Tibial artery (tissue), 4 donors: Measurements from ENCODE around the gene ABCG1.

Experiments
- DNase-seq, 2 donors: peaks; one replicate each; pipeline ENCODE4 v3.0.0-alpha.2; 2019
- H3K27ac ChIP-seq, 2 donors: fragments of 200-600 bp; sonication (generic) in 1 of 2; 1 replicate in 1 of 2; 2 replicates in 1 of 2; pipeline ENCODE4 v1.5.1; 2018 to 2019; ENCODE audit warnings: mild to moderate bottlenecking in 1 of 2
- H3K27me3 ChIP-seq, 2 donors: fragments of 200-600 bp; sonication (generic) in 1 of 2; one replicate each; pipeline versions ENCODE4 v1.5.1 to v1.6.0; 2016 to 2019
- H3K36me3 ChIP-seq, 3 donors: fragments of 200-600 bp; sonication (generic) in 2 of 3; one replicate each; pipeline ENCODE4 v1.5.1; 2016 to 2019; ENCODE audit warnings: mild to moderate bottlenecking in 2 of 3
- H3K4me1 ChIP-seq, 4 donors: fragments of 200-600 bp; sonication (generic) in 2 of 4; 1 replicate in 3 of 4; 2 replicates in 1 of 4; pipeline ENCODE4 v1.5.1; 2016 to 2019
- H3K4me3 ChIP-seq, 2 donors: fragments of 200-600 bp; sonication (generic) in 1 of 2; 1 replicate in 1 of 2; 2 replicates in 1 of 2; pipeline ENCODE4 v1.5.1; 2018 to 2019; ENCODE audit warnings: mild to moderate bottlenecking in 2 of 2
- H3K9me3 ChIP-seq, 3 donors: fragments of 200-600 bp; sonication (generic) in 1 of 3; one replicate each; pipeline ENCODE4 v1.5.1; 2016 to 2019
- CTCF ChIP-seq, 2 experiments: fragments of 200-600 bp in 1 of 2; fragments of 450-650 bp in 1 of 2; IDR thresholded peaks; one replicate each; pipeline ENCODE4 v1.5.1; 2017 to 2019; ENCODE audit warnings: antibody characterized with exemption in 2 of 2, mild to moderate bottlenecking in 1 of 2, moderate library complexity in 1 of 2
- intact Hi-C: fragments of 100-400 bp; cut with DNase I; formaldehyde crosslinking; loops from one replicate; pipeline ENCODE4 v1.15.0; 2023; ENCODE audit warnings: low total_unique reads

The ABCG1 gene

DNA sequence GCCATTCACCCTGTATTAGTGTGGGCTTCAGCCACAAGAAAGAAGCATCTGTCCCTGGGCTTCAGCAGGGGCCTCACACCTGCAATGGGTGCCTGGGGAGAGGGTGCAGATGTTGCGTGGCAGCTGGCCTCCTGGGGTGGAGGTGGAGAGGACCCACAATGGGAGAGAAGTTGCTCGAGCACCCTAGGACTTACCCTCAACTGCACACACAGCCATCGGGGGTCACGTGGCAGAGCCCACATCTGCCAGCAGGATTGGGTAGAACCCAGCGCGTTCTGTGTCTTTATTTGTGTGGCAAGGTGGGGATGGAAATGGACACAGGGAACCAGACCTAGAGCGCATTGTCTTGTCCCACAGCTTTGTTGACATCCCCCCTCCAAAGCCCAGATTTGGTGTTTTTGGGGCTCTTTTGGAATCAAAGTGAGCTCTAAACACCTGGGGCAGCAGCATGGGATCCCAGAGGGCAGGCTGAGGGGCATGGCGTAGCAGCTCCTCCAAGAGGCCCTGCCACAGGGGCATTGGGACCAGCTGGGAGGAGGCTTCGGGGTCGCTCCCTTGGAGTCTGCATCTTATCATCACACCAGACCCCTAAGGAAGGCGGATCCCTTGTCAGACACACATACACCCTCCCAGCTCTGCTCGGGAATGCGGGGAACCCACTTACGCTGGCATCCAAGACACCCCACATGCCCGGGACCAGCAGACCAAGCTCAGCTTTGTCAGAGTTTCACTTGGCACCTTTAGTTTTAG, 5.1 kb downstream of the ABCG1 start:
- DNase-seq, result no peak
- peaks cover 0 to 4% (median 0%) of the 10 kb centered on the region in 3 donors for H3K36me3 ChIP-seq
- no peaks in the 10 kb centered on the region for H3K9me3 ChIP-seq

GRCh38 chr21:42225042-42225441, 6.1 kb downstream of the ABCG1 start:
- intact Hi-C loops, result no loop called here
- peaks cover 0 to 28% (median 8%) of the 10 kb centered on the region in 4 donors for H3K4me1 ChIP-seq

More for the DNA sequence above, 5.1 kb downstream of the ABCG1 start:
- intact Hi-C loops, result no loop called here
- peaks cover 0 to 39% (median 17%) of the 10 kb centered on the region in 4 donors for H3K4me1 ChIP-seq
- peaks cover 0 to 30% of the 10 kb centered on the region in 2 donors for H3K27me3 ChIP-seq
- no peak overlapping the region for H3K4me3 ChIP-seq
- H3K27ac ChIP-seq, result no peak overlapping the region
- no peak for TF ChIP-seq CTCF (IDR thresholded peaks at IDR 0.05)

GRCh38 chr21:42225571-42226155, 6.7 kb downstream of the ABCG1 start:
- intact Hi-C loops, result no loop called here
- Histone ChIP-seq H3K9me3 (no peaks in the 10 kb centered on the region), H3K36me3 (peaks cover 0 to 4% (median 0%) of the 10 kb centered on the region in 3 donors), H3K4me1 (peaks cover 0 to 22% (median 5%) of the 10 kb centered on the region in 4 donors), H3K27me3 (peaks cover 0 to 15% of the 10 kb centered on the region in 2 donors), H3K4me3 (no peak overlapping the region), H3K27ac (no peak overlapping the region)
- TF ChIP-seq CTCF (IDR thresholded peaks at IDR 0.05), result no peak
- DNase-seq, result no peak

More at GRCh38 chr21:42225042-42225441, 6.1 kb downstream of the ABCG1 start:
- DNase-seq, result no peak
- no peak overlapping the region for H3K27ac ChIP-seq
- H3K27me3 ChIP-seq, result peaks cover 0 to 20% of the 10 kb centered on the region in 2 donors
- H3K36me3 ChIP-seq, result peaks cover 0 to 4% (median 0%) of the 10 kb centered on the region in 3 donors
- no peak overlapping the region for H3K4me3 ChIP-seq
- no peak for TF ChIP-seq CTCF (IDR thresholded peaks at IDR 0.05)
- no peaks in the 10 kb centered on the region for H3K9me3 ChIP-seq

DNA sequence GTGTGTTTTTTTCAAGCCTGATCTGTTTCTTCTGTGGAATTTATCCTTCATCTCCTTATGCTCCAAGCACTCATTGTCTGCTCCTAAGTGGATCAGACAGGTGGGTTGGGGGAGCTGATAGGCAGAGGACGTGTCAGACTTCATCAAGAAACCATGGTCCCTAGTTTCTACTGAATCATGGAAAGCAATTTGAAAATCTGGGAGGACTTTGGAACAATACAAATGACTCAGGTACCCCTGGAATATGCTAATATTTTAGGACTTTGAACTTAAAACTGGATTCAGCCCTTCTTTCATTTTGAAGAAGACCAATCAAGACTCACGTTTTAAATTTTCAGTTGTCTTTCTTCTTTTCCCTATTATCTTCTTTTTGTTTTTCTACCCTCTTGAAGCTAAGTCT, 7.7 kb downstream of the ABCG1 start:
- peaks cover 0 to 14% (median 5%) of the 10 kb centered on the region in 4 donors for H3K4me1 ChIP-seq
- no peaks in the 10 kb centered on the region for H3K9me3 ChIP-seq
- no peak for TF ChIP-seq CTCF (IDR thresholded peaks at IDR 0.05)
- H3K27me3 ChIP-seq, result peaks cover 0 to 13% of the 10 kb centered on the region in 2 donors
- H3K4me3 ChIP-seq, result no peak overlapping the region
- no peak overlapping the region for H3K27ac ChIP-seq
- intact Hi-C loops, result no loop called here
- no peak for DNase-seq
- H3K36me3 ChIP-seq, result peaks cover 0 to 4% (median 0%) of the 10 kb centered on the region in 3 donors

DNA sequence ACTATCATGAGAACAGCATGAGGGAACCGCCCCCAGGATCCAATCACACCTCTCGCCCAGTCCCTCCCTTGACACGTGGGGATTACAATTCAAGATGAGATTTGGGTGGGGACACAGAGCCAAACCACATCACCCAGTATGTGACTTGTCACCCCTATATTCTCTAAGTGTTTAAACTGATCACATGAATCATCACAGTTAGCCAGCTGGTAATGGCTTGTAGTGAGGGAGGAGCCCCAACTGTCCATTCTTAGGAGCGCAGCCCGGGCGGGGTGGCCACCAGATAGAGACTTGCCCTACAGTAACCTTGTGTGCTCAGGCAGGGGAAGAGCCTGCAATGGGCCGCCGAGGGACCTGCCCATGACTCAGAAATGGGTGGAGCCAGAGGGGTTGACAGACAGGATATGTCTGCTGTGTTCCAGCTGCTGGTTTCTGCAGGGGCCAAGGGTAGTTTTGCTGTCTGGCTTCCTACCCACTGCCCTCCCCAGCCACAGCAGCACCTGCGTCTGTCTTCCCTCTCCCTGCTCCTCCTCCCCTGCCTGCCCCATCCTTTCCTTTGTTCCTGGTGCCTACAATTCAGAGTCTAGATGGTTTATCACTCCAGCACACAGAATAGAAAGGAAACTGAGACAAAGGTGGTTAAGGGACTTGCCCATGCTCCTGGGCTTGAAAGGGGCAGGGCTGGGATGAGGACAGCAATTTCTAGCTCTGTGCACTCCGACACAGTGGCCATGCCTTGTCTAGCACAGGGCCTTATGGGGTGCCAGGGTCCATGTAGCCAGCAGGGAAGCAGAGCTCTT, 9.2 kb downstream of the ABCG1 start:
- Histone ChIP-seq H3K27me3 (peaks cover 0 to 13% of the 10 kb centered on the region in 2 donors), H3K4me3 (no peak overlapping the region), H3K27ac (no peak overlapping the region), H3K36me3 (peaks cover 0 to 4% (median 0%) of the 10 kb centered on the region in 3 donors), H3K4me1 (peaks cover 0 to 18% (median 9%) of the 10 kb centered on the region in 4 donors), H3K9me3 (no peaks in the 10 kb centered on the region)
- DNase-seq, result peak; percentile 92 to 94
- intact Hi-C loops, result no loop called here
- TF ChIP-seq CTCF (IDR thresholded peaks at IDR 0.05), result no peak
